GM21528 (cell line): ENCODE results near the gene NEU4.
"Not testable (repeated sequence)": the region's sequence is repeated elsewhere in the genome, so short reads cannot be mapped to it uniquely, and the experiment has no call there.

Experiments
- ATAC-seq: cut with Tn5 transposase; IDR thresholded peaks from one replicate; pipeline ENCODE4 v1.9.1; 2021; ENCODE audit warnings: mild to moderate bottlenecking, moderate library complexity; ENCODE audit not compliant: unreplicated experiment, low FRiP score

NEU4 gene

GRCh38 chr2:241823531-241824437, 14.8 kb downstream of the NEU4 start:
- not testable (repeated sequence) for ATAC-seq

GRCh38 chr2:241827394-241827793, 18.4 kb downstream of the NEU4 start:
- ATAC-seq, result no peak

- ATAC-seq, result no peak
Observed at GRCh38 chr2:241833101-241833663, 24.2 kb downstream of the NEU4 start.

- ATAC-seq, result not testable (repeated sequence)
Observed at GRCh38 chr2:241833756-241834526, 24.9 kb downstream of the NEU4 start.

GRCh38 chr2:241834527-241835210, 25.7 kb downstream of the NEU4 start:
- no peak for ATAC-seq

GRCh38 chr2:241835611-241836010, 26.6 kb downstream of the NEU4 start:
- ATAC-seq, result no peak

GRCh38 chr2:241836292-241836691, 27.3 kb downstream of the NEU4 start:
- no peak for ATAC-seq

- no peak for ATAC-seq
Observed at GRCh38 chr2:241837197-241837965, 28.4 kb downstream of the NEU4 start.

GRCh38 chr2:241841181-241842066, 32.4 kb downstream of the NEU4 start:
- no peak for ATAC-seq

GRCh38 chr2:241842067-241842415, 33.0 kb downstream of the NEU4 start:
- ATAC-seq, result no peak

GRCh38 chr2:241842620-241843211, 33.7 kb downstream of the NEU4 start:
- ATAC-seq, result no peak

- ATAC-seq, result no peak
Observed at GRCh38 chr2:241843321-241844065, 34.5 kb downstream of the NEU4 start.

- ATAC-seq, result peak; percentile 56
Observed at GRCh38 chr2:241844066-241844728, 35.2 kb downstream of the NEU4 start.

GRCh38 chr2:241844831-241845578, 36.0 kb downstream of the NEU4 start:
- ATAC-seq, result no peak

GRCh38 chr2:241846406-241846805, 37.4 kb downstream of the NEU4 start:
- ATAC-seq, result no peak

GRCh38 chr2:241848761-241849615, 40.0 kb downstream of the NEU4 start:
- ATAC-seq, result no peak
